ENCODE measurements around the gene HMGN2.
"Not testable (repeated sequence)": the region's sequence is repeated elsewhere in the genome, so short reads cannot be mapped to it uniquely, and the experiment has no call there.

HMGN2 gene

GRCh38 chr1:26493938-26494337, 21.7 kb downstream of the HMGN2 start:
- no peak overlapping the region for H3K4me3 ChIP-seq (ENCODE audit: insufficient read length, low read depth)
- no peaks in the 10 kb centered on the region for H3K36me3 ChIP-seq (ENCODE audit: insufficient read depth, insufficient read length, low read length)
- no peak overlapping the region for H3K9ac ChIP-seq (ENCODE audit: insufficient read length, low read depth)
- peaks cover 6% of the 10 kb centered on the region for H3K4me1 ChIP-seq (ENCODE audit: insufficient read depth, insufficient read length)
- H3K27me3 ChIP-seq (ENCODE audit: insufficient read depth, insufficient read length): no peaks in the 10 kb centered on the region
- H3K9me3 ChIP-seq (ENCODE audit: insufficient read depth, low read length): no peaks in the 10 kb centered on the region
- TF ChIP-seq SUZ12 (IDR thresholded peaks at IDR 0.05; ENCODE audit: extremely low read depth, insufficient read depth, insufficient read length): no peak
- TF ChIP-seq ZNF274 (IDR thresholded peaks at IDR 0.05; ENCODE audit: low read depth, low read length): no peak
- no peak for TF ChIP-seq YY1 (IDR thresholded peaks at IDR 0.05; ENCODE audit: insufficient read depth, insufficient read length)
- DNase-seq (ENCODE audit: low read depth, low spot score): no peak

DNA sequence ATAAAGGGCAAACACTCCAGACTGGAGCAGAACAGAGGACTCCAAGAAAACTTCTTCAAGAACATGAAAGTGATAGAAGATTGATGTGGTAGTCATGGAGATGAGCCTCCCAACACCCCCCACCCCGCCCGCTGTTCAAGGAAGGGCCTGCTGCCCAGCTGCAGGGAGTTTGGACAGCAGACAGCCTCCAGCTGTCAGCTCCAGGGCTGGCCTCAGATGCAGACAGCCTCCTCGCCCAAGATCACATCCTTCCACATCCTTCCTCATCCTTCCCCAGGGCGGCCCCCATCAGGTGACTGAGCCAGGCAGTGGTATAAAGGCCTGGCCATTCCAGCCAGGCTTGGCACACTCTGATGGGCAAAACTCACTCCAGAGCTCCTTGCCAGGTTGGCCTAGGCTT, 24.6 kb downstream of the HMGN2 start:
- no peak for DNase-seq (ENCODE audit: low read depth, low spot score)

DNA sequence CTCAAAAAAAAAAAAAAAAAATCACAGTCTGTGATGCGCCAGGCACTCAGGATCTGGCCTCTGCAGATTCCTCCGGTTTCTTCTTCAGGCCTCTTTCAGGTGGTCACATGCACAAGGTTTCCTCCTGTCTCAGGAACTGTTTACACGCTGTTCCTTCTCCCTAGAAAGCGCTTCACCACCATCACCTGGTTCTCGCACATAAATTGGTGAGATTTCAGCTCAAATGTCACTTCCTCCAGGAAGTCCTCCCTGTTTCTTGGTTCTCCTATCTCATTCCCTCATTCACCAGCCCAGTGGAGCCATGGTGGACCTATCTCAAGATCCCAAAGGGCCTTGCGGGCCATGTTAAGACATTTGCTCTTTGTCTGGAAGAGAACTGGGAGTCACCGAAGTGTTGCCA, 26.7 kb downstream of the HMGN2 start:
- no peak for DNase-seq (ENCODE audit: low read depth, low spot score)
- Histone ChIP-seq H3K9me3 (ENCODE audit: insufficient read depth, low read length) (no peaks in the 10 kb centered on the region), H3K4me1 (ENCODE audit: insufficient read depth, insufficient read length) (no peaks in the 10 kb centered on the region), H3K36me3 (ENCODE audit: insufficient read depth, insufficient read length, low read length) (no peaks in the 10 kb centered on the region), H3K27me3 (ENCODE audit: insufficient read depth, insufficient read length) (no peaks in the 10 kb centered on the region), H3K9ac (ENCODE audit: insufficient read length, low read depth) (no peak overlapping the region), H3K4me3 (ENCODE audit: insufficient read length, low read depth) (no peak overlapping the region)
- TF ChIP-seq SUZ12 (IDR thresholded peaks at IDR 0.05; ENCODE audit: extremely low read depth, insufficient read depth, insufficient read length): no peak
- no peak for TF ChIP-seq ZNF274 (IDR thresholded peaks at IDR 0.05; ENCODE audit: low read depth, low read length)
- TF ChIP-seq YY1 (IDR thresholded peaks at IDR 0.05; ENCODE audit: insufficient read depth, insufficient read length): no peak

More for the DNA sequence above, 24.6 kb downstream of the HMGN2 start:
- Histone ChIP-seq H3K9ac (ENCODE audit: insufficient read length, low read depth) (no peak overlapping the region), H3K27me3 (ENCODE audit: insufficient read depth, insufficient read length) (no peaks in the 10 kb centered on the region), H3K36me3 (ENCODE audit: insufficient read depth, insufficient read length, low read length) (no peaks in the 10 kb centered on the region), H3K9me3 (ENCODE audit: insufficient read depth, low read length) (no peaks in the 10 kb centered on the region), H3K4me3 (ENCODE audit: insufficient read length, low read depth) (no peak overlapping the region), H3K4me1 (ENCODE audit: insufficient read depth, insufficient read length) (no peaks in the 10 kb centered on the region)
- TF ChIP-seq YY1 (IDR thresholded peaks at IDR 0.05; ENCODE audit: insufficient read depth, insufficient read length) (no peak), SUZ12 (IDR thresholded peaks at IDR 0.05; ENCODE audit: extremely low read depth, insufficient read depth, insufficient read length) (no peak), ZNF274 (IDR thresholded peaks at IDR 0.05; ENCODE audit: low read depth, low read length) (no peak)

DNA sequence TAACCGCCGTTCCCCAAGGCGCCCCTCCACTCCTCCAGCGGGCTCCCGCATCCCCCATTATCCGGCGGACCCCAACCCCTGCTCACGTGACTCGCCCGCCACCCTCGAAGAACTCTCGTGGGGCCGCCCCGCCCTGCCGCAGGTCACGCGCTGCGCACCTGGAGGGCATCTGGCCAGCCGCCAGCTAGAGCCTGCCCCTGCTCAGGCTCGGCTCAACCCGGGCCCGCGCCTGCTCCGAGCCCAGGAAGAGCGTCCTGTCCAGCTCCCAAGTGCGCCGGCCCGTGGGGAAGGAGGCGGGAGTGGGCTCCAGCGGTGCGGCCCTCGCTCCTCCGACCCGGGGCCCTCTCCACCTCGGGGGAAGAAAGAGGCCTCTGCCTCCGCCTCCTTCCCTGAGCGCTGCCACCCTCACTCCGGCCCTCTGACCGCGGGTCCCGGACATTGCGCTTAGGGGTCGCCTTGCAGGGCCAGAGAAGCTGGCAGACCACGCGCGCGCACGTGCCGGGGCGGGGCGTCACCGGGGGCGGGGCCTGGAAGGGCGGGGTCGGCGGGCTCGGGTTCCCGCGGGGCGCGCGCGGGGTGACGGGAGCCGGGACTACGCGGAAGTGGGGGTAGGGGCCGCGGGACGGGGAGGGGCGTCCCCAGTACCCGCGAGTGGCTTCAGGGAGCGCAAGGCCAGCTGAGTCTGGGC, 28.4 kb downstream of the HMGN2 start:
- Histone ChIP-seq H3K9ac (ENCODE audit: insufficient read length, low read depth) (peak overlapping the region; percentile 97), H3K4me1 (ENCODE audit: insufficient read depth, insufficient read length) (no peaks in the 10 kb centered on the region), H3K36me3 (ENCODE audit: insufficient read depth, insufficient read length, low read length) (no peaks in the 10 kb centered on the region), H3K9me3 (ENCODE audit: insufficient read depth, low read length) (no peaks in the 10 kb centered on the region), H3K27me3 (ENCODE audit: insufficient read depth, insufficient read length) (no peaks in the 10 kb centered on the region), H3K4me3 (ENCODE audit: insufficient read length, low read depth) (peak overlapping the region; percentile 79)
- peak; percentile 76 for DNase-seq (ENCODE audit: low read depth, low spot score)
- TF ChIP-seq YY1 (IDR thresholded peaks at IDR 0.05; ENCODE audit: insufficient read depth, insufficient read length) (no peak), SUZ12 (IDR thresholded peaks at IDR 0.05; ENCODE audit: extremely low read depth, insufficient read depth, insufficient read length) (no peak), ZNF274 (IDR thresholded peaks at IDR 0.05; ENCODE audit: low read depth, low read length) (no peak)

GRCh38 chr1:26510711-26511110, 38.5 kb downstream of the HMGN2 start:
- H3K27me3 ChIP-seq (ENCODE audit: insufficient read depth, insufficient read length); H3K36me3 ChIP-seq (ENCODE audit: insufficient read depth, insufficient read length, low read length); H3K4me1 ChIP-seq (ENCODE audit: insufficient read depth, insufficient read length); H3K4me3 ChIP-seq (ENCODE audit: insufficient read length, low read depth); H3K9me3 ChIP-seq (ENCODE audit: insufficient read depth, low read length); DNase-seq (ENCODE audit: low read depth, low spot score); H3K9ac ChIP-seq (ENCODE audit: insufficient read length, low read depth): not testable (repeated sequence)

DNA sequence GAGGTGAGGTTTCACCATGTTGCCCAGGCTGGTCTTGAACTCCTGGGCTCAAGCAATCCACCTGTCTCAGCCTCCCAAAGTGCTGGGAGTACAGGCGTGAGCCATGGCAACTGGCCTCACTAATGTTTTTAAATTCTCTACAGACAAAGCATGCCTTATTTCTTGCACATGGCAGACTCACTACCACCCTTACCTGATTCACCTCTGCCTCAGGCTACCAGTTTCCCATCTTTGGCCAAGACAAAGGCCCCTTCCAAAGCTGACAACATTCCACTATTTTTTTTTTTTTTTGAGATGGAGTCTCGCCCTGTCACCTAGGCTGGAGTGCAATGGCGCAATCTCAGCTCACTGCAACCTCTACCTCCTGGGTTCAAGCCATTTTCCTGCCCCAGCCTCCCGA, 43.6 kb downstream of the HMGN2 start:
- H3K36me3 ChIP-seq (ENCODE audit: insufficient read depth, insufficient read length, low read length); DNase-seq (ENCODE audit: low read depth, low spot score); H3K4me3 ChIP-seq (ENCODE audit: insufficient read length, low read depth); H3K4me1 ChIP-seq (ENCODE audit: insufficient read depth, insufficient read length); H3K9me3 ChIP-seq (ENCODE audit: insufficient read depth, low read length); H3K27me3 ChIP-seq (ENCODE audit: insufficient read depth, insufficient read length); H3K9ac ChIP-seq (ENCODE audit: insufficient read length, low read depth): not testable (repeated sequence)

DNA sequence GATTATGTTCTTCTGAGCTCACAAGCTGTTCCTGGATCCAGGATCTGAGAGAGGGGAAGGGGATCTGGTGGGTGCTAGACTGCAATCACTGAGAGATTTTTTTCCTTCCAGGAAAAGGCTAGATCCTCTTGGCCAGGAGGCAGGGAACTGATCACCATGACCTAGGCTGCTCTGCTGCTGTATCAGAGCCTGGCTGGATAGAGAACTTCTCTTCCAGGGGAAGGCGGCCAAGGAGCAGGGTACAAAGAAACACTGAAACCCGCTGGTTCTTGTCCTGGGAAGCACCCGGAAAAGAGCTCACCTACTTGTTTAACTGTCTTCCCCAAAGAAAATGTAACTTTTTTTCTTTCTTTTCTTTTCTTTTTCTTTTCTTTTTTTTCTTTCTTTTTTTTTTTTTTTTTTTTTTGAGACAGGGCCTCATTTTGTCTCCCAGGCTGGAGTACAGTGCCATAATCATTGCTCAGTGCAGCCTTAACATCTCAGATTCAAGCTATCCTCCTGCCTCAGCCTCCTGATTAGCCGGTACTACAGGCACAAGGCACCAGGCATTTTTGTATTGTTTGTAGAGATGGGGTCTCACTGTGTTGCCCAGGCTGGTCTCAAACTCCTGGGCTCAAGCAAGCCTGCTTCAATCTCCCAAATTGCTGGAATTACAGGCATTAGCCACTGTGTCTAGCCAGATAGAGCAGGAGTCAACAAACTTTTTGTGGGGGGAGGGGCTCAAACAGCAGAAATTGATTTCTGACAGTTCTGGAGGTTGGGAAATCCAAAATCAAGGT, 44.9 kb downstream of the HMGN2 start:
- Histone ChIP-seq H3K9me3 (ENCODE audit: insufficient read depth, low read length) (no peaks in the 10 kb centered on the region), H3K36me3 (ENCODE audit: insufficient read depth, insufficient read length, low read length) (no peaks in the 10 kb centered on the region), H3K4me3 (ENCODE audit: insufficient read length, low read depth) (no peak overlapping the region), H3K4me1 (ENCODE audit: insufficient read depth, insufficient read length) (peaks cover 12% of the 10 kb centered on the region), H3K9ac (ENCODE audit: insufficient read length, low read depth) (peak overlapping the region; percentile 33), H3K27me3 (ENCODE audit: insufficient read depth, insufficient read length) (no peaks in the 10 kb centered on the region)
- no peak for TF ChIP-seq ZNF274 (IDR thresholded peaks at IDR 0.05; ENCODE audit: low read depth, low read length)
- DNase-seq (ENCODE audit: low read depth, low spot score): no peak

DNA sequence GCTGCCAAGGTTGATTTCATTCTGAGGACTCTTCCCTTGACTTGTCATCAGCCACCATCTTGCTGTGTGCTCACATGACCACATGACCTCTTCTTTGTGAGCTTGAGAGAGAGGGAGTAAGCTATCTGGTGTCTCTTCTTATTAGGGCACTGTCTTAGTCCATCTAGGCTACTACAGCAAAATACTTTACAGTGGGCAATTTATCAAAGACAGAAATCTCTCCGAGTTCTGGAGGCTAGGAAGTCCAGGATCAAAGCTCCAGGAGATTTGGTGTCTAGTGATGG, 45.5 kb downstream of the HMGN2 start:
- H3K36me3 ChIP-seq (ENCODE audit: insufficient read depth, insufficient read length, low read length): no peaks in the 10 kb centered on the region
- DNase-seq (ENCODE audit: low read depth, low spot score): no peak
- no peak overlapping the region for H3K9ac ChIP-seq (ENCODE audit: insufficient read length, low read depth)
- H3K27me3 ChIP-seq (ENCODE audit: insufficient read depth, insufficient read length): no peaks in the 10 kb centered on the region
- H3K4me3 ChIP-seq (ENCODE audit: insufficient read length, low read depth): no peak overlapping the region
- TF ChIP-seq YY1 (IDR thresholded peaks at IDR 0.05; ENCODE audit: insufficient read depth, insufficient read length) (no peak), SUZ12 (IDR thresholded peaks at IDR 0.05; ENCODE audit: extremely low read depth, insufficient read depth, insufficient read length) (no peak), ZNF274 (IDR thresholded peaks at IDR 0.05; ENCODE audit: low read depth, low read length) (no peak)
- H3K9me3 ChIP-seq (ENCODE audit: insufficient read depth, low read length): no peaks in the 10 kb centered on the region
- H3K4me1 ChIP-seq (ENCODE audit: insufficient read depth, insufficient read length): peaks cover 12% of the 10 kb centered on the region
